ENCODE results near the gene ST6GALNAC3.

ST6GALNAC3 gene

DNA sequence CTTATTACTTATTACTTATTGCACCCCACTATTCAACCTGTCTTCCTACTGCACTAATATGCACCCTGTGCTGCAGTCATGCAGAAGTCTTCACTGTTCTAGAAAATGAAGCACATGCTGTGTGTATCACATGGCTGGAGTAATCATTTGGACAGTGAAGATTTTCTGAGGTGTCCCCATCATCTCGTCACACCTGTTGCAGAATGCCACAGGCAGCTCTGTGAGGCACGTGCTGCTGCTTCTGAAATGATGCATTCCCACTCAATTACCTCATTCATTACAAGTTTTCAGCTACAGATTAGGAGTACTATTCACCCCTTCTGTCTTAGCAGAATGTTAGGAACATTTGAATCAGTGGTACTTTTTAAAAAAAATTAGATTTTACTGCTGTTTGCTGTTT is 467.1 kb downstream of the ST6GALNAC3 start:
- Histone ChIP-seq H3K4me3 (ENCODE audit: low read length) (no peak overlapping the region), H3K9me3 (ENCODE audit: control insufficient read depth, low read length) (no peaks in the 10 kb centered on the region), H3K36me3 (ENCODE audit: control insufficient read depth, insufficient read depth, low read length) (no peaks in the 10 kb centered on the region), H3K9ac (ENCODE audit: low read length) (no peak overlapping the region), H3K27me3 (ENCODE audit: control insufficient read depth, insufficient read depth, low read length) (no peaks in the 10 kb centered on the region), H3K4me1 (ENCODE audit: control insufficient read depth, insufficient read depth, low read length) (no peaks in the 10 kb centered on the region)

DNA sequence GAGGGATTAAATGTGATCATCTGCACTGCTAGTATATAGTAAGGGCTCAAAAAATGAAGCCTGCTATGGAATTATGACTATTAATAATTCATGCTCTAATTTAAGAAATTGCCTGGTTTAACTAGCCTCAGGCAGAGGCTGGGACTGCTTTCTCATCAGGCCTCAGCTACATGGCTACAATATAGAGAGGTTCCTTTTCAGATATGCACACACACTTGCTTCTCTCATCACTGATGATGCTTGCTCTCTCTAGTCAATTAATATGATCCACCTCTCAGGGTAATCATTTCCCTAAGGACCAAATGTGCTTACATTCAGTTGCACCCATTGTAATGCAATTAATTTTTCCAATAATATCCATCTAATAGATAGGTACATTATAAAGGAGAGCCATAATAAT is 467.8 kb downstream of the ST6GALNAC3 start:
- Histone ChIP-seq H3K27me3 (ENCODE audit: control insufficient read depth, insufficient read depth, low read length) (no peaks in the 10 kb centered on the region), H3K36me3 (ENCODE audit: control insufficient read depth, insufficient read depth, low read length) (no peaks in the 10 kb centered on the region), H3K9me3 (ENCODE audit: control insufficient read depth, low read length) (no peaks in the 10 kb centered on the region), H3K9ac (ENCODE audit: low read length) (no peak overlapping the region), H3K4me3 (ENCODE audit: low read length) (no peak overlapping the region), H3K4me1 (ENCODE audit: control insufficient read depth, insufficient read depth, low read length) (peaks cover 4% of the 10 kb centered on the region)

DNA sequence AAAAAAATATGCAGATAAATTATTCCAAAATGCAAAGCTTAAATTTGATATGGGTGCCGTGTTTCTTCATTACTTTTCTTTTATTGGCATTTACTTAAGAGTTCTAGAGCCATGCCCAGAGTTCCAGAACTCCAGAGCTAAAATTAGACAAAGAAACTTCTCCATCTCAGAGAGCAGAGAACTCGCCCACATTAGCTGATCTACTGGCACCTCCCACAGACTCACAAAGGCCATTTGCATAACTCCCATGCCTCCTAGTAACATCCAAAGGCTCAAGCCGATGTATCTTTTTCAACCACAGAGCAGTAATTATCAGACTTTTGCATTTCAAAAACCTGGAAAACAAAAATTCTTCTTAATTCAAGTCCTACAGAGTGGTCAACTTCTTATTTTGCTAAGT is 468.9 kb downstream of the ST6GALNAC3 start:
- H3K4me3 ChIP-seq (ENCODE audit: low read length), result no peak overlapping the region

DNA sequence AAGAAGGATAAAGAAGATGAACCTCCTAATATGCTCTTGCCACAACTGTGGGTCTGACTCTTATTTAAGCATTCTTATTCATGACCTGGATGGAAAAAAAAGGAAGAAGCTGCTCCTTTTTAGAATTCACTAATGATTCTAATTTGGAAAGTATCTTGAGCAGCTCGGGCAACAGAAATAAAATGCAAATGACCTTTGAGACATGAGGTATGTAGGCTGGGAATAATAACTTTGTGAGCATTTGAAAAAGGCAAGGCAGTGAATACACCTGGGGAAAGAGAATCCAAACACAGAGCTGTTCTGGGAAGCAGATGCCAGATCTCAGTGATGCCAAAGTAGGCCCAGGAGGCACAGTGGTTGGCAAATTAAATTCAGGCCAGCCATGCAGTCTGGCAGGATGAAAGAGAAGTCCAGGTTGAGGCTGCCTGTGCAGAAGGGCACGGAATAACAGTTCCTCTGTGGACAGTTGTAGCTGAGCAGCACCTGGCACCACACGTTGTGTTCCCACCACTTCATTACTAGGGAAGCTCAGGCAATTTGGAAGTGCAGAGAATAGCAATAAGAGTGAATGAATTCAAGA is 471.9 kb downstream of the ST6GALNAC3 start:
- Histone ChIP-seq H3K36me3 (ENCODE audit: control insufficient read depth, insufficient read depth, low read length) (no peaks in the 10 kb centered on the region), H3K4me1 (ENCODE audit: control insufficient read depth, insufficient read depth, low read length) (peaks cover 15% of the 10 kb centered on the region), H3K9ac (ENCODE audit: low read length) (no peak overlapping the region), H3K9me3 (ENCODE audit: control insufficient read depth, low read length) (no peaks in the 10 kb centered on the region), H3K4me3 (ENCODE audit: low read length) (no peak overlapping the region), H3K27me3 (ENCODE audit: control insufficient read depth, insufficient read depth, low read length) (no peaks in the 10 kb centered on the region)

More for the DNA sequence above, 468.9 kb downstream of the ST6GALNAC3 start:
- Histone ChIP-seq H3K4me1 (ENCODE audit: control insufficient read depth, insufficient read depth, low read length) (peaks cover 14% of the 10 kb centered on the region), H3K27me3 (ENCODE audit: control insufficient read depth, insufficient read depth, low read length) (no peaks in the 10 kb centered on the region), H3K9ac (ENCODE audit: low read length) (no peak overlapping the region), H3K9me3 (ENCODE audit: control insufficient read depth, low read length) (no peaks in the 10 kb centered on the region), H3K36me3 (ENCODE audit: control insufficient read depth, insufficient read depth, low read length) (no peaks in the 10 kb centered on the region)

DNA sequence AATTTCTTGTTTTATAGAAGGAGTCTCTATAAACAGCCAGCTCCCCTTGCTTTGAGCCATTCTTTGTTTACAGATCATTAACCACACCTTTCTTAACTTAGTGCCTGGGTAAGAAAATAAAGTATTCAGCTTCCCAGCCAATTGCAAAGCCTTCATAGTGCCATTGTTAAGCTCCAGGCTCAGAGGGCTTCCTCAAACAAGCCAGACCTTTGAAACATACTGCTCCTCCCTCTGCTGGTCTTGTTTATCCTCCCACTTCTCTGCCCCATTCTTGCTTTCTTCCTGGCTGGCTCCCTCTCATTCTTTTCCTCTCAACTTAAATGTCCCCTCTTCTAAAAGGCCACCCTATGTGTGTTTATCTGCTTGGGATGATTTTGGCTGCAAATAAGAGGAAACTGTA is 473.4 kb downstream of the ST6GALNAC3 start:
- Histone ChIP-seq H3K27me3 (ENCODE audit: control insufficient read depth, insufficient read depth, low read length) (no peaks in the 10 kb centered on the region), H3K4me1 (ENCODE audit: control insufficient read depth, insufficient read depth, low read length) (peaks cover 15% of the 10 kb centered on the region), H3K9ac (ENCODE audit: low read length) (no peak overlapping the region), H3K9me3 (ENCODE audit: control insufficient read depth, low read length) (no peaks in the 10 kb centered on the region), H3K36me3 (ENCODE audit: control insufficient read depth, insufficient read depth, low read length) (no peaks in the 10 kb centered on the region), H3K4me3 (ENCODE audit: low read length) (no peak overlapping the region)

DNA sequence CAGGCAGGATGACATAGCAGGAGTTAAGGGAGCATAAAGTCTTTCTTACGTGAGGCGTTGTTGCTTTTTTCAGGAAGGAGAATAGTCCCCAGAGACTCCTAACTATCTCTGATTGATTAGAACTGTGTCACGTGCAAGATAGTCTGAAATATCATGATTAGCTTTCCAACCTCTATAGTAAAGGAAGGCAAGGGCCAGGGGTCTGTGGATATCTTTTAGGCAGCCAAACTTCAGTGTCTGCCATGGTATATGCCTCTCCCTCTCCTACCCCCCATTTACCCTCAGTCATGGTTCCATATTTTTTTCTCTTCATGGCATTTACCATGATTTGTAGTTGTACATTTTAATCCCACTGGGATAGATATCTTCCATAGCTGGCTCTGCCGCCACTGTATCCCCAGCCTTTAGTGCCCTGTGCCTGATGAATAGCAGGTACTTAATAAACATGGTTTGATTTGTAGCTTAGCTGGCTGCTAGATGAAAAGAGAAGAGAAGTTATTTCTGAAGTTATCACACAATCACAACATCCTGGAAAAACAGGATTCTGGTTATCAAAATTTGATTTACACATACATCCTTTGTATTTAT is 474.1 kb downstream of the ST6GALNAC3 start:
- Histone ChIP-seq H3K9me3 (ENCODE audit: control insufficient read depth, low read length) (no peaks in the 10 kb centered on the region), H3K4me1 (ENCODE audit: control insufficient read depth, insufficient read depth, low read length) (peaks cover 15% of the 10 kb centered on the region), H3K27me3 (ENCODE audit: control insufficient read depth, insufficient read depth, low read length) (no peaks in the 10 kb centered on the region), H3K36me3 (ENCODE audit: control insufficient read depth, insufficient read depth, low read length) (no peaks in the 10 kb centered on the region), H3K9ac (ENCODE audit: low read length) (no peak overlapping the region), H3K4me3 (ENCODE audit: low read length) (no peak overlapping the region)

DNA sequence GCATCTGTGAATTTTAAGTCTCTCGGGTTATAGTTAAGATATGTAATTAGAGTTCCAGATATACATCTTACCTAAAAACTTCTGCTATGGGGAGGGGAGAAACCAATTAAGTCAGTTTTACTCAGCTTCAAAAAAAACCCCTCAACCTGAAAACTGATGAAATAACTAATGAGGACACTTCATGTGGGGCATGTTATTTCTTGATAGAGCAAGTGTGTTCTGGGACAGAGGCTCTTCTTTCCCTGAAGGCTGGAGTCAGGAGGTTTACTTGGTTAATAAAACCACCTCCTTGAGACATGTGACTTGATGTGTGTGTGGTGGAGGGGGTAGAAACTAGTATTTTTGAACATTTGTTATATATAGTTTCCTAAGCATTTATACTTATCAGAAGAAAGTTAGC is 479.7 kb downstream of the ST6GALNAC3 start:
- Histone ChIP-seq H3K9me3 (ENCODE audit: control insufficient read depth, low read length) (no peaks in the 10 kb centered on the region), H3K4me1 (ENCODE audit: control insufficient read depth, insufficient read depth, low read length) (no peaks in the 10 kb centered on the region), H3K36me3 (ENCODE audit: control insufficient read depth, insufficient read depth, low read length) (no peaks in the 10 kb centered on the region), H3K9ac (ENCODE audit: low read length) (no peak overlapping the region), H3K27me3 (ENCODE audit: control insufficient read depth, insufficient read depth, low read length) (no peaks in the 10 kb centered on the region), H3K4me3 (ENCODE audit: low read length) (no peak overlapping the region)

DNA sequence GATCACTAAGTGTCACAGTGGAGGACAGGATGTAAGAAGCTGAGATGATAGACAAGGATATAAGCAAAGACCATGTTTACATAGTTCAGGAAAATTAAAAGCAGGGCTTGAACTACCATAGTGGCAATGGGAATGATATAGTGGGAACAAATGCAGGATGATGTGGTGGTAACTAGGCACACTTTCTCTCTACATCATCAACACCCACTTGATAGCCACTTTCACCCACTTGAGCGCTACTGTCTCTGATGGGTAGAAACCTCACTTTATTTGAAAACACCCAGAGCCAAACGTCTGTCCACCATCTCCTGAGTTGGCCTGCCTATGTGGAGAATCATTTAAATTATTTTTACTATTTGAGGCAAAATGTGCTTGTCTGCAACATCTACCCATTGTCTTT is 487.7 kb downstream of the ST6GALNAC3 start:
- Histone ChIP-seq H3K4me1 (ENCODE audit: control insufficient read depth, insufficient read depth, low read length) (no peaks in the 10 kb centered on the region), H3K27me3 (ENCODE audit: control insufficient read depth, insufficient read depth, low read length) (no peaks in the 10 kb centered on the region), H3K4me3 (ENCODE audit: low read length) (no peak overlapping the region), H3K9ac (ENCODE audit: low read length) (no peak overlapping the region), H3K9me3 (ENCODE audit: control insufficient read depth, low read length) (no peaks in the 10 kb centered on the region), H3K36me3 (ENCODE audit: control insufficient read depth, insufficient read depth, low read length) (no peaks in the 10 kb centered on the region)

DNA sequence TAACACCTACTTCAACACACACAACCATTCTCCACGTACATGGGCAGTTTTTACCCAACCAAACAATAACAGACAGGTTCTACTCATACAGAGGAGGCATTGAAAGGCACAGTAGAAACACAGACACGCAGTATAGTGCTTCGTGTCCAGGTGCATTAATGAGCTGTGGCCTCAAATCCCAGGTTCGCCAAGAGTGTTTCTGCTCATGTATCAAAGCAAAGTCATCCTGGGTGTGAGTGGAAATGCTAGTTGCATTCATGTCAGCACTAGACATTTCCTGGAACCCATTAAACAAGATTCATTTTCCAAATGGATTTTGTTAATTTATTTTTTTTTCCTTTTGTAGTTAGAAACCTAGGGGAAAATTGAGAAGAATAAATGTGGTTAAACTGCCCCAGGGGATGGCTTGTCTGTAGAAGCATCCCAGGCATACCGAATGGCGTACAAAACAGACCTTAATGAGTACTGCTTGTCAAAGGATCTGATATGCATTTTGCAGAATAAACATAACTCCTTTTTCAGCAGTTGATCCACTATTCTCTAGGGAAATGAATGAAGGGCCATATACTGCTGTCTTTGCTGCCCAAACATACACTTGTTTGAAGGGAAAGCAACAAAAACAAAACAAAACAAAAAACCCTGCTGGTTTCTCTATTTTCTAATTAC is 494.2 kb downstream of the ST6GALNAC3 start:
- Histone ChIP-seq H3K9ac (ENCODE audit: low read length) (no peak overlapping the region), H3K4me1 (ENCODE audit: control insufficient read depth, insufficient read depth, low read length) (no peaks in the 10 kb centered on the region), H3K27me3 (ENCODE audit: control insufficient read depth, insufficient read depth, low read length) (no peaks in the 10 kb centered on the region), H3K9me3 (ENCODE audit: control insufficient read depth, low read length) (no peaks in the 10 kb centered on the region), H3K36me3 (ENCODE audit: control insufficient read depth, insufficient read depth, low read length) (no peaks in the 10 kb centered on the region), H3K4me3 (ENCODE audit: low read length) (no peak overlapping the region)

DNA sequence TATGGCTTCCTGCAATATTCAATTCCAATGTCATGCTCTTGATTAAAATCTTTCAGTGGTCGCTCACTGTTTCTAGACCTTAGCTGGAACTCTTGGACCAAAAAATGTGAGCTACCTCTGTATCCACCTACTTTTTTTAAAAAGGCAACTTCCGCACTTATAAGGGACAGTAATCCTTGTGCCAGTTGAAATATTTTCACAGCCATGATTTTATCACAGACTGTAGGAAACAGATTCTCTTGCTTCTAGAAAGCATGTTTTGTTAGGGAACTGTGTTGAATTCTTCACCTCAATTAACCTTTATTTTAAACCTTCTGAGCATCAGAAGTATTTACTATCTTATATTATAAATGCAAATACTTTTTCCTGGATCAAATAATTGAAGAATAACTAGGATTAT is 496.7 kb downstream of the ST6GALNAC3 start:
- Histone ChIP-seq H3K36me3 (ENCODE audit: control insufficient read depth, insufficient read depth, low read length) (no peaks in the 10 kb centered on the region), H3K9ac (ENCODE audit: low read length) (no peak overlapping the region), H3K27me3 (ENCODE audit: control insufficient read depth, insufficient read depth, low read length) (no peaks in the 10 kb centered on the region), H3K4me3 (ENCODE audit: low read length) (no peak overlapping the region), H3K9me3 (ENCODE audit: control insufficient read depth, low read length) (no peaks in the 10 kb centered on the region), H3K4me1 (ENCODE audit: control insufficient read depth, insufficient read depth, low read length) (no peaks in the 10 kb centered on the region)

DNA sequence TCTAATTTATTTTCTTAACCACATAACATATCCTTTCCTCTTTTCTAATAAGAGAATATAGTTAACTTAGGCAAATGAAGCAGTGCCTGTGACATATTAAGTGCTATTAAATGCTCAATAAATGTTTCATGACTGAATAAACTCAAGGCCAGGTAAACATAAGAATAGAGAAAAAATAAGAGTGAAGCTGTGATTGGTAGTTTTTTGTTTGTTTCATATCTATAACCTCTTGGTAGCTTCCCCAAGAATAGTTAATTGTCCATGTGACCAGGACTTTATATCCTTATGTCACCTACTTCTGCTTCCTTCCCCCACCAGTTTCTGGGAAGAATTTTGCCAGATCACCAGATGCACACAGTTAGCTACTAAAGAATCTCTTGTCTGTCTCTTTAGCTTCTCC is 497.7 kb downstream of the ST6GALNAC3 start:
- no peak overlapping the region for H3K9ac ChIP-seq (ENCODE audit: low read length)
- no peaks in the 10 kb centered on the region for H3K4me1 ChIP-seq (ENCODE audit: control insufficient read depth, insufficient read depth, low read length)
- no peaks in the 10 kb centered on the region for H3K9me3 ChIP-seq (ENCODE audit: control insufficient read depth, low read length)
- no peak overlapping the region for H3K4me3 ChIP-seq (ENCODE audit: low read length)
- no peaks in the 10 kb centered on the region for H3K36me3 ChIP-seq (ENCODE audit: control insufficient read depth, insufficient read depth, low read length)
- H3K27me3 ChIP-seq (ENCODE audit: control insufficient read depth, insufficient read depth, low read length), result no peaks in the 10 kb centered on the region

DNA sequence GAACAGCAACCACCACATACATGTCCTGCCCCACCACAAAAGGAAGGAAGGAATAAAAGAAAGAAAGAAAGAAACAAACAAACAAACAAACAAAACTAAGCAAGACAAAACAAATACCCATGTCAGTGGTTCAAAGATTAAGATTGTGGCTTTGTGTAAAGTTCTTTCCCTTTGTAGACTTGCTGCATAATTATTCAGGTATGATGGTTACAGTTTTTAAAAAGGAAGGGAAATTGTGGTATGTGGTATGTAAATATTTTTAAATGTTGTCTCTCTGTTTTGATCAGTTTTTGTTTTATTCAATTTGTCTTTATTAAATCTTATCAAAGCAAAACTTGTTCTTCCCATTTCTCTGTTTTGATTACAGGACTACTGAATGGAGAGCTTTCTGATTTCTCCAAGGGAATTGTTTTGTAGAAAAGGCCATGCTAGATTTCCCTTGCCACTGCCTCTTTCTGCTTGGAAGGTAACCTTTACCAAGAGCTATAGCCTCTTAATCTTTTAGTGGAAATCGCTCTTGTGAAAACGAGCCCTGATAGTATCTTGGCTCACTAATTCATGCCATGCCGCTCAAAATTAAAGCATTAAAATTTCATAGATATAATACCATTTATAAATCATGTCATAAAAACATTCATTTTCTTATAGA is 502.5 kb downstream of the ST6GALNAC3 start:
- Histone ChIP-seq H3K36me3 (ENCODE audit: control insufficient read depth, insufficient read depth, low read length) (no peaks in the 10 kb centered on the region), H3K9ac (ENCODE audit: low read length) (no peak overlapping the region), H3K27me3 (ENCODE audit: control insufficient read depth, insufficient read depth, low read length) (no peaks in the 10 kb centered on the region), H3K4me3 (ENCODE audit: low read length) (no peak overlapping the region), H3K9me3 (ENCODE audit: control insufficient read depth, low read length) (no peaks in the 10 kb centered on the region), H3K4me1 (ENCODE audit: control insufficient read depth, insufficient read depth, low read length) (no peaks in the 10 kb centered on the region)

Data from mucosa of stomach (tissue), 1 donor.